ENCODE data around the gene PCBP3.
A peak's percentile ranks its signal among the peaks of the same experiment; 100 is the strongest.

Gene PCBP3

GRCh38 chr21:45724994-45725843 is 81.7 kb downstream of the PCBP3 start:
- no peak for DNase-seq (ENCODE audit: low read depth)

- DNase-seq (ENCODE audit: low read depth): no peak
These were observed 82.3 kb downstream of the PCBP3 start for GRCh38 chr21:45725844-45726200.

GRCh38 chr21:45726438-45726837 is 82.9 kb downstream of the PCBP3 start:
- DNase-seq (ENCODE audit: low read depth): no peak

GRCh38 chr21:45727390-45727789 is 83.9 kb downstream of the PCBP3 start:
- no peak for DNase-seq (ENCODE audit: low read depth)

- DNase-seq (ENCODE audit: low read depth): no peak
These were observed 91.9 kb downstream of the PCBP3 start for GRCh38 chr21:45735259-45736000.

- DNase-seq (ENCODE audit: low read depth): no peak
These were observed 92.6 kb downstream of the PCBP3 start for GRCh38 chr21:45736042-45736689.

- no peak for DNase-seq (ENCODE audit: low read depth)
These were observed 93.4 kb downstream of the PCBP3 start for GRCh38 chr21:45736690-45737484.

GRCh38 chr21:45737485-45738166 is 94.1 kb downstream of the PCBP3 start:
- no peak for DNase-seq (ENCODE audit: low read depth)

GRCh38 chr21:45739218-45740087 is 95.9 kb downstream of the PCBP3 start:
- peak; percentile 84 for DNase-seq (ENCODE audit: low read depth)

GRCh38 chr21:45740088-45740440 is 96.5 kb downstream of the PCBP3 start:
- DNase-seq (ENCODE audit: low read depth): no peak

GRCh38 chr21:45740491-45741357 is 97.2 kb downstream of the PCBP3 start:
- DNase-seq (ENCODE audit: low read depth): no peak

GRCh38 chr21:45741691-45742090 is 98.2 kb downstream of the PCBP3 start:
- no peak for DNase-seq (ENCODE audit: low read depth)

GRCh38 chr21:45742247-45742646 is 98.7 kb downstream of the PCBP3 start:
- DNase-seq (ENCODE audit: low read depth): no peak

- DNase-seq (ENCODE audit: low read depth): no peak
These were observed 101.7 kb downstream of the PCBP3 start for GRCh38 chr21:45745256-45745655.

GRCh38 chr21:45747233-45747766 is 103.8 kb downstream of the PCBP3 start:
- no peak for DNase-seq (ENCODE audit: low read depth)

- no peak for DNase-seq (ENCODE audit: low read depth)
These were observed 104.4 kb downstream of the PCBP3 start for GRCh38 chr21:45747802-45748445.

- DNase-seq (ENCODE audit: low read depth): no peak
These were observed 105.1 kb downstream of the PCBP3 start for GRCh38 chr21:45748593-45748992.

- no peak for DNase-seq (ENCODE audit: low read depth)
These were observed 106.4 kb downstream of the PCBP3 start for GRCh38 chr21:45749974-45750373.

- no peak for DNase-seq (ENCODE audit: low read depth)
These were observed 107.4 kb downstream of the PCBP3 start for GRCh38 chr21:45750936-45751335.
